B cell (primary cell): ENCODE data around the gene ANK2.

ENCODE experiments used
- EZH2 ChIP-seq: IDR thresholded peaks from 2 replicates; pipeline ENCODE4 v1.6.1; 2012; ENCODE audit warnings: borderline replicate concordance, low read depth, mild to moderate bottlenecking, moderate library complexity, low read length; ENCODE audit not compliant: insufficient read depth, poor library complexity, severe bottlenecking
- TF ChIP-seq, protein P1 (sequence below): fragments of 200-600 bp; IDR thresholded peaks from one replicate; pipeline ENCODE4 v1.8.0; 2022; ENCODE audit warnings: antibody characterized with exemption, mild to moderate bottlenecking

DNA sequence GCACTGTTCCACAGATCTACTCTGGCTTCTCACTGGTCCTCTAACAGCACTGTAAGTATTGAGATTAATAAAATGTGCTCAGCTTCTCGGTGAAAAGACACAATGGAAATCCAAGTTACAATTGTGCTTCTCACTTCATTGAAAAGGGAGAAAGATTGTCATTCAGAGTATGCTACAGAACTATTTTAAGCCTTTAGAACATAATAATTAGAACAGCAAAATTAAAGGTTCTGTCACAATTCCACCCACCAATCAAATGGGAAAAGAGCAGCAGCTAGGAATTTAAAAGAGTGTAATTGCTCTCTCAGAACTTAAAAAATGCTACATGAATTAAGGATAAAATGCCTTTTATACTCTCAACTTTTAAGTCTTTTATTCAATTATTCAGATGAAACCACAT is 329.4 kb downstream of the ANK2 start:
- TF ChIP-seq, protein P1, sequence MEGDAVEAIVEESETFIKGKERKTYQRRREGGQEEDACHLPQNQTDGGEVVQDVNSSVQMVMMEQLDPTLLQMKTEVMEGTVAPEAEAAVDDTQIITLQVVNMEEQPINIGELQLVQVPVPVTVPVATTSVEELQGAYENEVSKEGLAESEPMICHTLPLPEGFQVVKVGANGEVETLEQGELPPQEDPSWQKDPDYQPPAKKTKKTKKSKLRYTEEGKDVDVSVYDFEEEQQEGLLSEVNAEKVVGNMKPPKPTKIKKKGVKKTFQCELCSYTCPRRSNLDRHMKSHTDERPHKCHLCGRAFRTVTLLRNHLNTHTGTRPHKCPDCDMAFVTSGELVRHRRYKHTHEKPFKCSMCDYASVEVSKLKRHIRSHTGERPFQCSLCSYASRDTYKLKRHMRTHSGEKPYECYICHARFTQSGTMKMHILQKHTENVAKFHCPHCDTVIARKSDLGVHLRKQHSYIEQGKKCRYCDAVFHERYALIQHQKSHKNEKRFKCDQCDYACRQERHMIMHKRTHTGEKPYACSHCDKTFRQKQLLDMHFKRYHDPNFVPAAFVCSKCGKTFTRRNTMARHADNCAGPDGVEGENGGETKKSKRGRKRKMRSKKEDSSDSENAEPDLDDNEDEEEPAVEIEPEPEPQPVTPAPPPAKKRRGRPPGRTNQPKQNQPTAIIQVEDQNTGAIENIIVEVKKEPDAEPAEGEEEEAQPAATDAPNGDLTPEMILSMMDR: no peak
- no peak for TF ChIP-seq EZH2
